Mononuclear cell (primary cell): Measurements from ENCODE around the gene FLNC. TPM values are rescaled to one million over a fixed set of nuclear protein-coding genes. Genes with fewer than 3 reads are reported as not detected.

Experiments
- H3K27me3 ChIP-seq: 2 replicates; pipeline ENCODE4 v1.6.0; 2011; ENCODE audit warnings: low read length, control low read depth; ENCODE audit not compliant: insufficient read depth
- H3K4me1 ChIP-seq: 2 replicates; pipeline ENCODE4 v1.5.1; 2011; ENCODE audit warnings: mild to moderate bottlenecking, low read length, control low read depth; ENCODE audit not compliant: insufficient read depth
- H3K4me3 ChIP-seq: 2 replicates; pipeline ENCODE4 v1.5.1; 2011; ENCODE audit warnings: mild to moderate bottlenecking, low read length, moderate library complexity
- H3K9me3 ChIP-seq: 2 replicates; pipeline ENCODE4 v1.5.1; 2011; ENCODE audit warnings: low read depth, mild to moderate bottlenecking, control low read depth, low read length
- total RNA-seq: library from RNA; depleted of rRNA; stranded (reverse); fragments of >200 nt; gene quantifications from one replicate; pipeline ENCODE4 v1.2.3, GENCODE V29; 2012

Gene FLNC
- total RNA-seq, 1 donor, result under 0.01 TPM

GRCh38 chr7:128794020-128794419 lies 36.2 kb upstream of the FLNC start:
- H3K4me1 ChIP-seq, result peaks cover 12% of the 10 kb centered on the region
- no peak overlapping the region for H3K4me3 ChIP-seq
- H3K27me3 ChIP-seq, result peaks cover 10% of the 10 kb centered on the region
- no peaks in the 10 kb centered on the region for H3K9me3 ChIP-seq

- Histone ChIP-seq H3K27me3 (peaks cover 6% of the 10 kb centered on the region), H3K4me1 (peaks cover 12% of the 10 kb centered on the region), H3K9me3 (no peaks in the 10 kb centered on the region), H3K4me3 (no peak overlapping the region)
These were observed 35.8 kb upstream of the FLNC start for GRCh38 chr7:128794436-128794835.

- H3K9me3 ChIP-seq, result no peaks in the 10 kb centered on the region
- peaks cover 12% of the 10 kb centered on the region for H3K4me1 ChIP-seq
- peaks cover 4% of the 10 kb centered on the region for H3K27me3 ChIP-seq
- no peak overlapping the region for H3K4me3 ChIP-seq
These were observed 35.1 kb upstream of the FLNC start for GRCh38 chr7:128795129-128795528.

GRCh38 chr7:128796327-128796726 lies 33.9 kb upstream of the FLNC start:
- Histone ChIP-seq H3K4me1 (peaks cover 7% of the 10 kb centered on the region), H3K4me3 (no peak overlapping the region), H3K9me3 (no peaks in the 10 kb centered on the region), H3K27me3 (no peaks in the 10 kb centered on the region)

- H3K4me1 ChIP-seq, result no peaks in the 10 kb centered on the region
- H3K4me3 ChIP-seq, result no peak overlapping the region
- H3K9me3 ChIP-seq, result no peaks in the 10 kb centered on the region
- no peaks in the 10 kb centered on the region for H3K27me3 ChIP-seq
These were observed 30.8 kb upstream of the FLNC start for GRCh38 chr7:128799451-128799850.

GRCh38 chr7:128800567-128800966 lies 29.6 kb upstream of the FLNC start:
- Histone ChIP-seq H3K27me3 (no peaks in the 10 kb centered on the region), H3K9me3 (no peaks in the 10 kb centered on the region), H3K4me3 (no peak overlapping the region), H3K4me1 (no peaks in the 10 kb centered on the region)

GRCh38 chr7:128801003-128801402 lies 29.2 kb upstream of the FLNC start:
- no peaks in the 10 kb centered on the region for H3K4me1 ChIP-seq
- H3K27me3 ChIP-seq, result no peaks in the 10 kb centered on the region
- H3K9me3 ChIP-seq, result no peaks in the 10 kb centered on the region
- H3K4me3 ChIP-seq, result no peak overlapping the region

GRCh38 chr7:128801667-128802418 lies 28.4 kb upstream of the FLNC start:
- no peaks in the 10 kb centered on the region for H3K4me1 ChIP-seq
- H3K27me3 ChIP-seq, result no peaks in the 10 kb centered on the region
- H3K4me3 ChIP-seq, result no peak overlapping the region
- no peaks in the 10 kb centered on the region for H3K9me3 ChIP-seq

GRCh38 chr7:128804484-128804883 lies 25.7 kb upstream of the FLNC start:
- H3K9me3 ChIP-seq, result no peaks in the 10 kb centered on the region
- H3K4me1 ChIP-seq, result no peaks in the 10 kb centered on the region
- no peak overlapping the region for H3K4me3 ChIP-seq
- H3K27me3 ChIP-seq, result no peaks in the 10 kb centered on the region

- H3K4me3 ChIP-seq, result no peak overlapping the region
- no peaks in the 10 kb centered on the region for H3K9me3 ChIP-seq
- H3K4me1 ChIP-seq, result no peaks in the 10 kb centered on the region
- H3K27me3 ChIP-seq, result no peaks in the 10 kb centered on the region
These were observed 25.0 kb upstream of the FLNC start for GRCh38 chr7:128805225-128805624.

GRCh38 chr7:128807191-128807590 lies 23.0 kb upstream of the FLNC start:
- Histone ChIP-seq H3K4me1 (peaks cover 2% of the 10 kb centered on the region), H3K9me3 (no peaks in the 10 kb centered on the region), H3K4me3 (no peak overlapping the region), H3K27me3 (no peaks in the 10 kb centered on the region)

- H3K4me1 ChIP-seq, result peaks cover 13% of the 10 kb centered on the region
- no peaks in the 10 kb centered on the region for H3K9me3 ChIP-seq
- no peaks in the 10 kb centered on the region for H3K27me3 ChIP-seq
- H3K4me3 ChIP-seq, result no peak overlapping the region
These were observed 20.8 kb upstream of the FLNC start for GRCh38 chr7:128809363-128809762.

- Histone ChIP-seq H3K4me1 (peaks cover 13% of the 10 kb centered on the region), H3K27me3 (no peaks in the 10 kb centered on the region), H3K4me3 (no peak overlapping the region), H3K9me3 (no peaks in the 10 kb centered on the region)
These were observed 19.7 kb upstream of the FLNC start for GRCh38 chr7:128810473-128810872.

GRCh38 chr7:128810997-128811396 lies 19.2 kb upstream of the FLNC start:
- no peaks in the 10 kb centered on the region for H3K9me3 ChIP-seq
- H3K4me1 ChIP-seq, result peaks cover 13% of the 10 kb centered on the region
- H3K4me3 ChIP-seq, result no peak overlapping the region
- no peaks in the 10 kb centered on the region for H3K27me3 ChIP-seq

GRCh38 chr7:128811631-128812430 lies 18.4 kb upstream of the FLNC start:
- Histone ChIP-seq H3K27me3 (no peaks in the 10 kb centered on the region), H3K4me3 (no peak overlapping the region), H3K4me1 (peaks cover 13% of the 10 kb centered on the region), H3K9me3 (no peaks in the 10 kb centered on the region)
